HG02642 (cell line): Measurements from ENCODE around the gene UQCR11.

ENCODE experiments used
- ATAC-seq: cut with Tn5 transposase; IDR thresholded peaks from one replicate; pipeline ENCODE4 v1.9.1; 2021; ENCODE audit warnings: mild to moderate bottlenecking; ENCODE audit not compliant: unreplicated experiment, poor library complexity

UQCR11 gene

GRCh38 chr19:1618157-1619093, 13.2 kb upstream of the UQCR11 start:
- no peak for ATAC-seq

GRCh38 chr19:1616875-1617274, 11.6 kb upstream of the UQCR11 start:
- ATAC-seq, result no peak

GRCh38 chr19:1616396-1616795, 11.1 kb upstream of the UQCR11 start:
- no peak for ATAC-seq

- ATAC-seq, result no peak
Observed at GRCh38 chr19:1615156-1615765, 10.0 kb upstream of the UQCR11 start.

- no peak for ATAC-seq
Observed at GRCh38 chr19:1613808-1614570, 8.7 kb upstream of the UQCR11 start.

GRCh38 chr19:1613146-1613545, 7.9 kb upstream of the UQCR11 start:
- no peak for ATAC-seq

GRCh38 chr19:1612114-1613086, 7.1 kb upstream of the UQCR11 start:
- no peak for ATAC-seq

GRCh38 chr19:1611353-1611752, 6.1 kb upstream of the UQCR11 start:
- ATAC-seq, result no peak

- ATAC-seq, result no peak
Observed at GRCh38 chr19:1610579-1610978, 5.3 kb upstream of the UQCR11 start.

GRCh38 chr19:1609680-1610474, 4.6 kb upstream of the UQCR11 start:
- ATAC-seq, result no peak

GRCh38 chr19:1609103-1609396, 3.8 kb upstream of the UQCR11 start:
- no peak for ATAC-seq

- ATAC-seq, result no peak
Observed at GRCh38 chr19:1608359-1609102, 3.3 kb upstream of the UQCR11 start.

- ATAC-seq, result no peak
Observed at GRCh38 chr19:1606138-1606651, 933 bp upstream of the UQCR11 start.

GRCh38 chr19:1602091-1602707, 3.1 kb downstream of the UQCR11 start:
- ATAC-seq, result no peak

- no peak for ATAC-seq
Observed at GRCh38 chr19:1601613-1602064, 3.6 kb downstream of the UQCR11 start.

- no peak for ATAC-seq
Observed at GRCh38 chr19:1599460-1599846, 5.8 kb downstream of the UQCR11 start.

GRCh38 chr19:1598777-1599459, 6.3 kb downstream of the UQCR11 start:
- no peak for ATAC-seq

GRCh38 chr19:1593501-1593772, 11.8 kb downstream of the UQCR11 start:
- no peak for ATAC-seq
